T-helper 1 cell treated with Interleukin-12 subunit alpha and Interleukin-12 subunit beta and Interleukin-4 antibody, amounts not matched to agents 30 μg/mL and 1 μg/mL, for 36 hours (primary cell): ENCODE measurements around the gene PLCD1.
A peak's percentile ranks its signal among the peaks of the same experiment; 100 is the strongest.

Experiments used
- H3K27ac Mint-ChIP-seq: one replicate; pipeline ENCODE4 v1.8.0; 2021; ENCODE audit warnings: mild to moderate bottlenecking, mixed read lengths
- H3K27me3 Mint-ChIP-seq: one replicate; pipeline ENCODE4 v1.8.0; 2021; ENCODE audit warnings: low read depth, mixed read lengths
- H3K36me3 Mint-ChIP-seq: one replicate; pipeline ENCODE4 v1.8.0; 2021; ENCODE audit warnings: low read depth, mixed read lengths
- H3K4me1 Mint-ChIP-seq: one replicate; pipeline ENCODE4 v1.8.0; 2021; ENCODE audit warnings: low read depth, mixed read lengths
- H3K4me3 Mint-ChIP-seq: one replicate; pipeline ENCODE4 v1.8.0; 2021; ENCODE audit warnings: mild to moderate bottlenecking, moderate library complexity, mixed read lengths
- H3K9me3 Mint-ChIP-seq: one replicate; pipeline ENCODE4 v1.8.0; 2021; ENCODE audit warnings: mixed read lengths

The PLCD1 gene

GRCh38 chr3:37968813-37969595 lies 60.4 kb downstream of the PLCD1 start:
- no peaks in the 10 kb centered on the region for H3K4me1 Mint-ChIP-seq
- H3K27ac Mint-ChIP-seq, result no peak overlapping the region
- no peaks in the 10 kb centered on the region for H3K9me3 Mint-ChIP-seq
- no peak overlapping the region for H3K4me3 Mint-ChIP-seq
- peaks cover 3% of the 10 kb centered on the region for H3K27me3 Mint-ChIP-seq
- H3K36me3 Mint-ChIP-seq, result no peaks in the 10 kb centered on the region

- Mint-ChIP-seq H3K27ac (no peak overlapping the region), H3K27me3 (peaks cover 3% of the 10 kb centered on the region), H3K4me1 (no peaks in the 10 kb centered on the region), H3K4me3 (no peak overlapping the region), H3K36me3 (no peaks in the 10 kb centered on the region), H3K9me3 (no peaks in the 10 kb centered on the region)
Observed at GRCh38 chr3:37968199-37968598, 61.2 kb downstream of the PLCD1 start.

- H3K36me3 Mint-ChIP-seq, result no peaks in the 10 kb centered on the region
- H3K27ac Mint-ChIP-seq, result no peak overlapping the region
- H3K4me1 Mint-ChIP-seq, result no peaks in the 10 kb centered on the region
Observed at GRCh38 chr3:37967260-37967881, 62.1 kb downstream of the PLCD1 start.

GRCh38 chr3:37964716-37965115 lies 64.7 kb downstream of the PLCD1 start:
- Mint-ChIP-seq H3K9me3 (no peaks in the 10 kb centered on the region), H3K27me3 (peaks cover 3% of the 10 kb centered on the region), H3K4me1 (no peaks in the 10 kb centered on the region), H3K4me3 (no peak overlapping the region), H3K36me3 (no peaks in the 10 kb centered on the region), H3K27ac (no peak overlapping the region)

More at GRCh38 chr3:37967260-37967881, 62.1 kb downstream of the PLCD1 start:
- Mint-ChIP-seq H3K4me3 (no peak overlapping the region), H3K27me3 (peaks cover 3% of the 10 kb centered on the region), H3K9me3 (no peaks in the 10 kb centered on the region)

- Mint-ChIP-seq H3K27me3 (peaks cover 3% of the 10 kb centered on the region), H3K9me3 (no peaks in the 10 kb centered on the region), H3K4me3 (no peak overlapping the region), H3K27ac (no peak overlapping the region), H3K4me1 (no peaks in the 10 kb centered on the region), H3K36me3 (no peaks in the 10 kb centered on the region)
Observed at GRCh38 chr3:37964146-37964545, 65.3 kb downstream of the PLCD1 start.

- Mint-ChIP-seq H3K4me3 (no peak overlapping the region), H3K4me1 (no peaks in the 10 kb centered on the region)
Observed at GRCh38 chr3:37963635-37964034, 65.8 kb downstream of the PLCD1 start.

GRCh38 chr3:37963016-37963415 lies 66.4 kb downstream of the PLCD1 start:
- no peak overlapping the region for H3K27ac Mint-ChIP-seq
- no peaks in the 10 kb centered on the region for H3K9me3 Mint-ChIP-seq
- H3K4me1 Mint-ChIP-seq, result no peaks in the 10 kb centered on the region
- H3K27me3 Mint-ChIP-seq, result peaks cover 3% of the 10 kb centered on the region
- H3K36me3 Mint-ChIP-seq, result no peaks in the 10 kb centered on the region
- H3K4me3 Mint-ChIP-seq, result no peak overlapping the region

More at GRCh38 chr3:37963635-37964034, 65.8 kb downstream of the PLCD1 start:
- H3K9me3 Mint-ChIP-seq, result no peaks in the 10 kb centered on the region
- H3K27me3 Mint-ChIP-seq, result peaks cover 3% of the 10 kb centered on the region
- H3K36me3 Mint-ChIP-seq, result no peaks in the 10 kb centered on the region
- no peak overlapping the region for H3K27ac Mint-ChIP-seq

- no peak overlapping the region for H3K4me3 Mint-ChIP-seq
- H3K36me3 Mint-ChIP-seq, result no peaks in the 10 kb centered on the region
- peaks cover 2% of the 10 kb centered on the region for H3K27me3 Mint-ChIP-seq
- H3K27ac Mint-ChIP-seq, result no peak overlapping the region
- H3K4me1 Mint-ChIP-seq, result peaks cover 7% of the 10 kb centered on the region
- no peaks in the 10 kb centered on the region for H3K9me3 Mint-ChIP-seq
Observed at GRCh38 chr3:37961622-37962431, 67.6 kb downstream of the PLCD1 start.

GRCh38 chr3:37957539-37957936 lies 71.9 kb downstream of the PLCD1 start:
- Mint-ChIP-seq H3K36me3 (no peaks in the 10 kb centered on the region), H3K4me3 (peak overlapping the region; percentile 60), H3K9me3 (peaks cover 1% of the 10 kb centered on the region), H3K27ac (peak overlapping the region; percentile 86), H3K27me3 (no peaks in the 10 kb centered on the region), H3K4me1 (peaks cover 16% of the 10 kb centered on the region)
